SKM-1 treated with dmso at 0.1 percent for 144 hours (cell line): ENCODE measurements around the gene ZNF428.
"Not testable (repeated sequence)": the region's sequence is repeated elsewhere in the genome, so short reads cannot be mapped to it uniquely, and the experiment has no call there.

Experiments
- DNase-seq: peaks from one replicate; lab custom pipeline; 2025; ENCODE audit not compliant: unreplicated experiment; lab: John Stamatoyannopoulos, UW

ZNF428 gene

GRCh38 chr19:43619262-43620060 lies at the start of gene ZNF428:
TSS of gene ZNF428 (minus strand) at chr19:43619629. CDS start at chr19:43614304, 5,325 bp downstream.
- peak; percentile 38 for DNase-seq

GRCh38 chr19:43668406-43669109 lies 49.1 kb upstream of the ZNF428 start:
- DNase-seq = peak; percentile 88

- DNase-seq = no peak
These were observed 48.5 kb upstream of the ZNF428 start for GRCh38 chr19:43667876-43668405.

- no peak for DNase-seq
These were observed 47.9 kb upstream of the ZNF428 start for GRCh38 chr19:43667126-43667875.

GRCh38 chr19:43664018-43664417 lies 44.6 kb upstream of the ZNF428 start:
- no peak for DNase-seq

GRCh38 chr19:43662487-43662886 lies 43.1 kb upstream of the ZNF428 start:
- DNase-seq = no peak

GRCh38 chr19:43660971-43661360 lies 41.5 kb upstream of the ZNF428 start:
- DNase-seq = no peak

- DNase-seq = no peak
These were observed 41.0 kb upstream of the ZNF428 start for GRCh38 chr19:43660301-43660970.

- no peak for DNase-seq
These were observed 39.1 kb upstream of the ZNF428 start for GRCh38 chr19:43658494-43658893.

- DNase-seq = no peak
These were observed 38.6 kb upstream of the ZNF428 start for GRCh38 chr19:43658001-43658400.

GRCh38 chr19:43656436-43656835 lies 37.0 kb upstream of the ZNF428 start:
- no peak for DNase-seq

GRCh38 chr19:43652546-43652874 lies 33.1 kb upstream of the ZNF428 start:
- DNase-seq = no peak

GRCh38 chr19:43651758-43652545 lies 32.5 kb upstream of the ZNF428 start:
- DNase-seq = peak; percentile 16

GRCh38 chr19:43650276-43650675 lies 30.8 kb upstream of the ZNF428 start:
- DNase-seq = not testable (repeated sequence)

GRCh38 chr19:43649514-43649913 lies 30.1 kb upstream of the ZNF428 start:
- no peak for DNase-seq

- no peak for DNase-seq
These were observed 29.2 kb upstream of the ZNF428 start for GRCh38 chr19:43648633-43649032.

GRCh38 chr19:43644181-43644580 lies 24.8 kb upstream of the ZNF428 start:
- DNase-seq = no peak

- DNase-seq = no peak
These were observed 23.9 kb upstream of the ZNF428 start for GRCh38 chr19:43643326-43643725.

GRCh38 chr19:43642531-43642930 lies 23.1 kb upstream of the ZNF428 start:
- DNase-seq = no peak

GRCh38 chr19:43641333-43641732 lies 21.9 kb upstream of the ZNF428 start:
- no peak for DNase-seq
